Neuronal stem cell (in vitro differentiated cells): ENCODE results near the gene PDE4B.

Experiments
- DNase-seq: peaks from one replicate; pipeline ENCODE4 v3.0.0-alpha.2; 2013; ENCODE audit warnings: low spot score
- H2AFZ ChIP-seq: one replicate; pipeline ENCODE4 v1.6.1; 2013; ENCODE audit warnings: mild to moderate bottlenecking, low read length, inconsistent platforms
- H2AK5ac ChIP-seq: 2 replicates; pipeline ENCODE4 v1.6.1; 2013; ENCODE audit warnings: low read depth, mild to moderate bottlenecking, inconsistent platforms, low read length, moderate library complexity, mixed read lengths
- H2BK120ac ChIP-seq: 2 replicates; pipeline ENCODE4 v1.6.1; 2013; ENCODE audit warnings: low read depth, mild to moderate bottlenecking, inconsistent platforms, low read length, moderate library complexity, mixed read lengths
- H2BK12ac ChIP-seq: one replicate; pipeline ENCODE4 v1.6.1; 2013; ENCODE audit warnings: low read length, inconsistent platforms
- H2BK15ac ChIP-seq: 2 replicates; pipeline ENCODE4 v1.6.1; 2013; ENCODE audit warnings: mild to moderate bottlenecking, low read length, inconsistent platforms, mixed read lengths
- H2BK5ac ChIP-seq: one replicate; pipeline ENCODE4 v1.6.1; 2013; ENCODE audit warnings: inconsistent platforms, mild to moderate bottlenecking, low read length, moderate library complexity
- H3K14ac ChIP-seq: one replicate; pipeline ENCODE4 v1.6.1; 2013; ENCODE audit warnings: low read length, inconsistent platforms
- H3K18ac ChIP-seq: 2 replicates; pipeline ENCODE4 v1.6.1; 2013; ENCODE audit warnings: low read length, inconsistent platforms
- H3K23ac ChIP-seq: 2 replicates; pipeline ENCODE4 v1.6.1; 2013; ENCODE audit warnings: low read depth, mild to moderate bottlenecking, mixed read lengths, low read length, inconsistent platforms; ENCODE audit not compliant: poor library complexity
- H3K27ac ChIP-seq: replicated peaks from 3 replicates; pipeline ENCODE4 v1.5.1; 2013; ENCODE audit warnings: low read length, inconsistent platforms
- H3K27me3 ChIP-seq, 3 experiments: 2 replicates each; pipeline ENCODE4 v1.6.1; 2013; ENCODE audit warnings: low read length in 3 of 3, mild to moderate bottlenecking in 2 of 3, inconsistent platforms in 1 of 3, low read depth in 1 of 3, mixed read lengths in 1 of 3, moderate library complexity in 1 of 3; ENCODE audit not compliant: control insufficient read depth in 3 of 3, insufficient read depth in 3 of 3
- H3K36me3 ChIP-seq, 2 donors: replicated peaks in 1 of 2; 2 replicates each; pipeline ENCODE4 v1.6.1; 2013; ENCODE audit warnings: low read length in 2 of 2; ENCODE audit not compliant: control insufficient read depth in 2 of 2, insufficient read depth in 2 of 2
- H3K4ac ChIP-seq: 2 replicates; pipeline ENCODE4 v1.6.1; 2013; ENCODE audit warnings: inconsistent platforms, mild to moderate bottlenecking, low read length, moderate library complexity
- H3K4me1 ChIP-seq, 2 donors: 1 replicate in 1 of 2; 2 replicates in 1 of 2; pipeline ENCODE4 v1.6.1; 2013; ENCODE audit warnings: low read length in 2 of 2, low read depth in 1 of 2; ENCODE audit not compliant: control insufficient read depth in 2 of 2, insufficient read depth in 1 of 2
- H3K4me2 ChIP-seq: one replicate; pipeline ENCODE4 v1.6.1; 2013; ENCODE audit warnings: mild to moderate bottlenecking, low read length, inconsistent platforms; ENCODE audit not compliant: insufficient read depth, poor library complexity, severe bottlenecking
- H3K4me3 ChIP-seq, 2 donors: 2 replicates each; pipeline ENCODE4 v1.5.1; 2013; ENCODE audit warnings: low read length in 2 of 2, mild to moderate bottlenecking in 2 of 2, inconsistent platforms in 1 of 2, moderate library complexity in 1 of 2
- H3K79me1 ChIP-seq: one replicate; pipeline ENCODE4 v1.6.1; 2013; ENCODE audit warnings: low read depth, mild to moderate bottlenecking, inconsistent platforms, low read length, moderate library complexity
- H3K9ac ChIP-seq: one replicate; pipeline ENCODE4 v1.6.1; 2013; ENCODE audit warnings: mild to moderate bottlenecking, low read depth, low read length, inconsistent platforms; ENCODE audit not compliant: poor library complexity
- H3K9me3 ChIP-seq, 2 donors: replicated peaks in 1 of 2; 2 replicates each; pipeline versions ENCODE3 to v1.6.1; 2013; ENCODE audit warnings: low read length in 2 of 2, mild to moderate bottlenecking in 2 of 2, inconsistent platforms in 1 of 2, low read depth in 1 of 2, mixed read lengths in 1 of 2, moderate library complexity in 1 of 2; ENCODE audit not compliant: control insufficient read depth in 2 of 2, insufficient read depth in 1 of 2
- H4K8ac ChIP-seq: one replicate; pipeline ENCODE4 v1.6.1; 2013; ENCODE audit warnings: low read depth, mild to moderate bottlenecking, inconsistent platforms, low read length, moderate library complexity
- H4K91ac ChIP-seq: one replicate; pipeline ENCODE4 v1.6.1; 2013; ENCODE audit warnings: low read length, low read depth, mild to moderate bottlenecking, inconsistent platforms; ENCODE audit not compliant: poor library complexity
- WGBS, 2 donors: extraction: QIAGEN DNeasy Blood & Tissue Kit; methylation state at CpG; one replicate each; pipeline ENCODE4 v1.1.7; 2013; ENCODE audit warnings: missing lambda C conversion rate in 2 of 2, mixed read lengths in 1 of 2; ENCODE audit not compliant: insufficient read length in 2 of 2, insufficient replicate concordance in 1 of 2; ENCODE audit errors: extremely low coverage in 2 of 2; 5-methylcytosine and 5-hydroxymethylcytosine counted together

The PDE4B gene

DNA sequence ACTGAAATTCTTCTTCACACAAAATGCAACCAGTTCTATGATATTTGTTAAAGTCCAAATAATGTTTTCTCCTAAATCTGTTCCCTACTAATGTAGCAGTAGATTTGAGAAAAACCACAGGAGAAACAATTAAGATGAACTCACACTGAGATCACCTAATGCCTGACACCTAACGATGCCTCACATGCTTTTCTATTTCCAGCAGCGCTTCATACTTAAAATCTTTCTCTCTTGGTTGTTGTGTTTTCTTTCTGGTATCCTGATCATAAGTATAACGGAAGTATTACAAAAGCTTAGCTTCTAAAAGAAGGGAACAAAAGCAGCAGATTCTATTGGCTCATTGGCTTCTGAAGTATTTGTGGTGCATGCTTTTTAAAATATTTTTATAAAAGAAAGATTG, 474.1 kb downstream of the PDE4B start:
- H3K79me1 ChIP-seq = no peaks in the 10 kb centered on the region
- H3K4ac ChIP-seq = no peak overlapping the region
- no CpG with 5 or more reads among the region's 3 CpGs for WGBS, 2 donors
- H2BK12ac ChIP-seq = no peak overlapping the region
- no peak overlapping the region for H3K27ac ChIP-seq
- no peak overlapping the region for H2AK5ac ChIP-seq
- H3K14ac ChIP-seq = no peak overlapping the region
- H2BK120ac ChIP-seq = no peak overlapping the region
- no peak overlapping the region for H3K23ac ChIP-seq
- H3K4me2 ChIP-seq = no peak overlapping the region
- H3K18ac ChIP-seq = no peak overlapping the region
- H3K9me3 ChIP-seq = no peaks in the 10 kb centered on the region
- H3K4me1 ChIP-seq = peaks cover 5 to 20% of the 10 kb centered on the region in 2 donors
- H4K8ac ChIP-seq = no peak overlapping the region
- no peaks in the 10 kb centered on the region for H3K27me3 ChIP-seq
- DNase-seq = no peak
- H2BK5ac ChIP-seq = no peak overlapping the region
- no peak overlapping the region for H2BK15ac ChIP-seq
- H2AFZ ChIP-seq = no peak overlapping the region
- H3K9ac ChIP-seq = no peak overlapping the region
- H3K4me3 ChIP-seq = no peak overlapping the region
- H4K91ac ChIP-seq = no peak overlapping the region
- no peaks in the 10 kb centered on the region for H3K36me3 ChIP-seq

DNA sequence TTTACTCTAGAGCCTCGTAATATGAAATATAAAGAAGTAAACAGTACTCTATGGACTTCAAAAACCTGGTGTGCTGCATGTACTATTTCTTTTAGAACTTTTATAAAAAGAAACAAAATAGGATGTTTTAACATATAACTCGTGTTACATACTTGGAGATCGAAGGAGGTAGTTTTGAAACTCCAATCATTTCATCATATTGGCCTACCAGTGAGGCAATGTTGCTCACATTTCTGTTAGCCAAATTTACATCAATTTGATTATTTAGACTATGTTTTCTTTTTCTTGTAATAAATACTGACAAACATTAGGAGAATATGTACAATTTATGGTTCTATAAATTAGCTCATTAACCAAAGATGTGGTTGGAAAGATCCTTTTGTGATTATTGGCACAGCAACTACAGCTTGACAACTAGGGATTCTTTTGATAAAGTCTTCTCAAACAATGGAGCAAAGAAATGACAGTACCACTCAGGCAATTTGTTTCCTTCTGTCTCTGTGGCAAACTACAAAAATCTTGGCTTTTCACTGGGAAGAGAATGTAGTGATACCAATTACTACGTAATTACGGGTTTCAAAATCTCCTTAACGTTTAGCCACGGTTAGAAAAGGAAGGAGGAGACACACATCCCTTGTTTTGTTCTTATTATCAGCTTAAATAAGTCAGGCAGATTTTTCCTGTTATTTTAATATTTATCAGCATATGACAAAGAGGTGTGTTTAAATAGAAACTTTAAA, 474.7 kb downstream of the PDE4B start:
- no peak overlapping the region for H3K23ac ChIP-seq
- no peak overlapping the region for H3K18ac ChIP-seq
- peaks cover 7 to 25% of the 10 kb centered on the region in 2 donors for H3K4me1 ChIP-seq
- no peaks in the 10 kb centered on the region for H3K27me3 ChIP-seq
- H3K79me1 ChIP-seq = no peaks in the 10 kb centered on the region
- no peak for DNase-seq
- no peak overlapping the region for H3K9ac ChIP-seq
- H4K8ac ChIP-seq = no peak overlapping the region
- H4K91ac ChIP-seq = no peak overlapping the region
- H3K4me2 ChIP-seq = no peak overlapping the region
- no peak overlapping the region for H2AK5ac ChIP-seq
- H2BK5ac ChIP-seq = no peak overlapping the region
- no peaks in the 10 kb centered on the region for H3K9me3 ChIP-seq
- H2AFZ ChIP-seq = no peak overlapping the region
- H3K36me3 ChIP-seq = no peaks in the 10 kb centered on the region
- no peak overlapping the region for H2BK12ac ChIP-seq
- no peak overlapping the region for H3K4me3 ChIP-seq
- H3K4ac ChIP-seq = no peak overlapping the region
- no CpG with 5 or more reads among the region's 7 CpGs for WGBS, 2 donors
- no peak overlapping the region for H3K14ac ChIP-seq
- no peak overlapping the region for H2BK120ac ChIP-seq
- H3K27ac ChIP-seq = no peak overlapping the region
- no peak overlapping the region for H2BK15ac ChIP-seq

GRCh38 chr1:66269222-66269621, 476.5 kb downstream of the PDE4B start:
- no peak for DNase-seq
- H3K27ac ChIP-seq = no peak overlapping the region
- no peak overlapping the region for H3K4ac ChIP-seq
- H3K4me2 ChIP-seq = no peak overlapping the region
- H3K23ac ChIP-seq = no peak overlapping the region
- peaks cover 7 to 25% of the 10 kb centered on the region in 2 donors for H3K4me1 ChIP-seq
- no peak overlapping the region for H2BK5ac ChIP-seq
- no peaks in the 10 kb centered on the region for H3K79me1 ChIP-seq
- H4K91ac ChIP-seq = no peak overlapping the region
- no peak overlapping the region for H2AFZ ChIP-seq
- H3K4me3 ChIP-seq = no peak overlapping the region
- no peak overlapping the region for H3K18ac ChIP-seq
- H2BK12ac ChIP-seq = no peak overlapping the region
- H2BK15ac ChIP-seq = no peak overlapping the region
- H3K9ac ChIP-seq = no peak overlapping the region
- H3K27me3 ChIP-seq = no peaks in the 10 kb centered on the region
- H3K36me3 ChIP-seq = no peaks in the 10 kb centered on the region
- no peak overlapping the region for H2AK5ac ChIP-seq
- H2BK120ac ChIP-seq = no peak overlapping the region
- H3K9me3 ChIP-seq = no peaks in the 10 kb centered on the region
- H4K8ac ChIP-seq = no peak overlapping the region
- no peak overlapping the region for H3K14ac ChIP-seq
- WGBS, 2 donors = no CpG with 5 or more reads among the region's 5 CpGs

DNA sequence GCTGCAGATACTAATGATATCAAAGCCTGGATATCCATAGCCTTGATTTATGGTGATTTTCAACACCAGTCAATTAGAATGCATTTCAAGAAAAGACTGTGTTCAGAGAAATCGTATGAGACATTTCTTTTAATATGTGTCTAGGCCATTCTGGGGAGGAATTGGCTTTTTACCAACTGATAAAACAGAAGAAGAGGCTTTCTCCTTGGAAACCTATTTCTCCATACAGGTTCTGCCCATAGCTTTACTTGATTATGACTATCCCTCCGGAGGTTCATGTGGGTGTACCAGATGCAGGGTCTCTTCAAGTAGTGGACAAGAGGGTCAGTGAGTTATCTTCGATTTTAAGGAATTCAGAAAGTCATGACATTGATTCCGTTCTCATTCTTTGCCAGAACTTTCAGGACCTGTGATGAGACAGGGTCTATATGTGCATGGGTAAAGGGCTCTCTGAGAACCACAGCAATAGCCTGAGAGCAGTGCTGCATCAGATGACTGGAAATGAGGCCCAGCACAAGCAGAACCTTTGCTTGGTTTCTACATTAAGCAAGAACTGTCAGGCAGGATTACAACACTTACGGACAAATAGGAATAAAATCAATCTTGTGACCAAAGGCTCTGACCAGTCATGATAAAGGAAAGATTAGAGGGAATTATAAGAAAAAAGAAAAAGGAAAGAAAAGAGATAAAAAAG, 477.6 kb downstream of the PDE4B start:
- no peak overlapping the region for H3K4ac ChIP-seq
- WGBS, 2 donors = no CpG with 5 or more reads among the region's 5 CpGs
- no peak overlapping the region for H3K23ac ChIP-seq
- H2BK5ac ChIP-seq = no peak overlapping the region
- no peak overlapping the region for H3K18ac ChIP-seq
- H3K9ac ChIP-seq = no peak overlapping the region
- peak overlapping the region; percentile 23 for H2AFZ ChIP-seq
- H3K4me1 ChIP-seq = peaks cover 9 to 23% of the 10 kb centered on the region in 2 donors
- H3K79me1 ChIP-seq = no peaks in the 10 kb centered on the region
- no peak overlapping the region for H2BK15ac ChIP-seq
- no peak overlapping the region for H2BK12ac ChIP-seq
- H3K4me2 ChIP-seq = no peak overlapping the region
- H4K8ac ChIP-seq = no peak overlapping the region
- DNase-seq = no peak
- H3K14ac ChIP-seq = no peak overlapping the region
- no peak overlapping the region for H3K4me3 ChIP-seq
- no peaks in the 10 kb centered on the region for H3K9me3 ChIP-seq
- H3K27ac ChIP-seq = no peak overlapping the region
- no peaks in the 10 kb centered on the region for H3K27me3 ChIP-seq
- no peak overlapping the region for H2AK5ac ChIP-seq
- no peak overlapping the region for H4K91ac ChIP-seq
- no peaks in the 10 kb centered on the region for H3K36me3 ChIP-seq
- no peak overlapping the region for H2BK120ac ChIP-seq
